ENCODE data around the gene PAX7.

PAX7 gene

GRCh38 chr1:18618546-18619466, 11.8 kb upstream of the PAX7 start:
- no peak for DNase-seq (ENCODE audit: low spot score)

- no peak for DNase-seq (ENCODE audit: low spot score)
Observed at GRCh38 chr1:18619467-18619835, 11.2 kb upstream of the PAX7 start.

- DNase-seq (ENCODE audit: low spot score) = no peak
Observed at GRCh38 chr1:18628511-18628910, 2.1 kb upstream of the PAX7 start.

GRCh38 chr1:18629659-18630510, 761 bp upstream of the PAX7 start:
- DNase-seq (ENCODE audit: low spot score) = no peak

- no peak for DNase-seq (ENCODE audit: low spot score)
Observed at GRCh38 chr1:18631496-18632217, 1.0 kb downstream of the PAX7 start.

- DNase-seq (ENCODE audit: low spot score) = no peak
Observed at GRCh38 chr1:18632218-18632588, 1.6 kb downstream of the PAX7 start.

GRCh38 chr1:18632783-18633421, 2.3 kb downstream of the PAX7 start:
- DNase-seq (ENCODE audit: low spot score) = no peak

- DNase-seq (ENCODE audit: low spot score) = no peak
Observed at GRCh38 chr1:18633422-18634155, 2.9 kb downstream of the PAX7 start.

GRCh38 chr1:18634276-18634675, 3.6 kb downstream of the PAX7 start:
- no peak for DNase-seq (ENCODE audit: low spot score)

GRCh38 chr1:18635070-18635577, 4.5 kb downstream of the PAX7 start:
- no peak for DNase-seq (ENCODE audit: low spot score)

GRCh38 chr1:18635891-18636595, 5.4 kb downstream of the PAX7 start:
- no peak for DNase-seq (ENCODE audit: low spot score)

- DNase-seq (ENCODE audit: low spot score) = no peak
Observed at GRCh38 chr1:18636596-18637508, 6.2 kb downstream of the PAX7 start.

- DNase-seq (ENCODE audit: low spot score) = no peak
Observed at GRCh38 chr1:18637511-18637960, 6.9 kb downstream of the PAX7 start.

- no peak for DNase-seq (ENCODE audit: low spot score)
Observed at GRCh38 chr1:18637962-18638834, 7.6 kb downstream of the PAX7 start.

- DNase-seq (ENCODE audit: low spot score) = no peak
Observed at GRCh38 chr1:18638835-18639364, 8.3 kb downstream of the PAX7 start.

- no peak for DNase-seq (ENCODE audit: low spot score)
Observed at GRCh38 chr1:18639368-18640055, 8.9 kb downstream of the PAX7 start.
